Osteoblast (primary cell): ENCODE results near the gene C21orf58. TPM values are rescaled to one million over a fixed set of nuclear protein-coding genes. Genes with fewer than 3 reads are reported as not detected.

Experiments
- DNase-seq: peaks from one replicate; pipeline ENCODE4 v3.0.0; 2011; ENCODE audit warnings: low spot score, mixed read lengths; ENCODE audit not compliant: insufficient read length; ENCODE audit errors: missing footprints
- H2AFZ ChIP-seq: 2 replicates; pipeline ENCODE4 v1.6.0; 2011; ENCODE audit warnings: mild to moderate bottlenecking, low read length
- H3K27ac ChIP-seq: 2 replicates; pipeline ENCODE4 v1.5.1; 2011; ENCODE audit warnings: mild to moderate bottlenecking, low read depth, low read length, moderate library complexity
- H3K27me3 ChIP-seq: 2 replicates; pipeline ENCODE4 v1.6.0; 2012; ENCODE audit warnings: mild to moderate bottlenecking, control low read depth, inconsistent platforms, low read length, moderate library complexity; ENCODE audit not compliant: insufficient read depth
- H3K36me3 ChIP-seq: 2 replicates; pipeline ENCODE4 v1.5.1; 2011; ENCODE audit warnings: mild to moderate bottlenecking, low read length, control low read depth, moderate library complexity; ENCODE audit not compliant: insufficient read depth
- H3K4me1 ChIP-seq: 2 replicates; pipeline ENCODE4 v1.5.1; 2011; ENCODE audit warnings: mild to moderate bottlenecking, low read length, control low read depth, moderate library complexity; ENCODE audit not compliant: insufficient read depth
- H3K4me2 ChIP-seq: 2 replicates; pipeline ENCODE4 v1.6.0; 2011; ENCODE audit warnings: mild to moderate bottlenecking, low read length; ENCODE audit not compliant: insufficient read depth
- H3K4me3 ChIP-seq: fragments of 200-600 bp; sonication (generic); 3 replicates; pipeline ENCODE4 v1.5.1; 2012; ENCODE audit warnings: mild to moderate bottlenecking, low read length, inconsistent platforms; ENCODE audit not compliant: insufficient read depth
- H3K79me2 ChIP-seq: 2 replicates; pipeline ENCODE4 v1.6.0; 2012; ENCODE audit warnings: mild to moderate bottlenecking, low read length, control low read depth, inconsistent platforms; ENCODE audit not compliant: insufficient read depth
- H3K9me3 ChIP-seq: 2 replicates; pipeline ENCODE4 v1.5.1; 2011; ENCODE audit warnings: low read depth, low read length, control low read depth
- H4K20me1 ChIP-seq: 2 replicates; pipeline ENCODE4 v1.6.0; 2012; ENCODE audit warnings: mild to moderate bottlenecking, low read length, control low read depth; ENCODE audit not compliant: insufficient read depth
- total RNA-seq: library from RNA; depleted of rRNA; stranded (reverse); fragments of >200 nt; gene quantifications from 2 replicates; pipeline ENCODE4 v1.2.3, GENCODE V29; 2012
- TF ChIP-seq, protein P1 (sequence below): IDR thresholded peaks from 2 replicates; pipeline ENCODE4 v1.5.1; 2011; ENCODE audit warnings: mild to moderate bottlenecking, low read depth, low read length, moderate library complexity; ENCODE audit errors: extremely low read depth

C21orf58 gene
- total RNA-seq, 1 donor = 2.2 TPM

DNA sequence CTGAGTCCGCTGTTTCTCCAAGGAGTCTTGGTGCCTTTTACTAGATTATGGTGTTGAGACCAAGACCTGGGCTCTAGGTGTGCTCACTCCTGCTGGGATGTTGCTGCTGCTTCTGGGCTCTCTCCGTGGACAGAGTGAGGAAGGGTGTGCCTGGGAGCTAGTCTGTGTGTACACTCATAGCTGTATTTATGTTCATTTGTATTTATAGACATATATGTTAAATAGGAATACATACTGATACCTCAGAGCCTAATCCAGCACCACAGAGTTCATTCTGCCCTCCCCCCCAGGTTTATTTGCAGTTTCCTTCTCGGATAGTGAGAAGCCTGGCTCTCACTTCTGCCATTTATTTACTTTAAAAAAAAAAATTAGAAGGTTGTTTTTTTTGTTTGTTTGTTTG is 12.9 kb upstream of the C21orf58 start:
- peaks cover 41% of the 10 kb centered on the region for H3K79me2 ChIP-seq
- no peaks in the 10 kb centered on the region for H3K9me3 ChIP-seq
- peak; percentile 59 for DNase-seq
- H3K36me3 ChIP-seq = peaks cover 48% of the 10 kb centered on the region
- H3K4me2 ChIP-seq = no peak overlapping the region
- H3K27ac ChIP-seq = no peak overlapping the region
- TF ChIP-seq, protein P1, sequence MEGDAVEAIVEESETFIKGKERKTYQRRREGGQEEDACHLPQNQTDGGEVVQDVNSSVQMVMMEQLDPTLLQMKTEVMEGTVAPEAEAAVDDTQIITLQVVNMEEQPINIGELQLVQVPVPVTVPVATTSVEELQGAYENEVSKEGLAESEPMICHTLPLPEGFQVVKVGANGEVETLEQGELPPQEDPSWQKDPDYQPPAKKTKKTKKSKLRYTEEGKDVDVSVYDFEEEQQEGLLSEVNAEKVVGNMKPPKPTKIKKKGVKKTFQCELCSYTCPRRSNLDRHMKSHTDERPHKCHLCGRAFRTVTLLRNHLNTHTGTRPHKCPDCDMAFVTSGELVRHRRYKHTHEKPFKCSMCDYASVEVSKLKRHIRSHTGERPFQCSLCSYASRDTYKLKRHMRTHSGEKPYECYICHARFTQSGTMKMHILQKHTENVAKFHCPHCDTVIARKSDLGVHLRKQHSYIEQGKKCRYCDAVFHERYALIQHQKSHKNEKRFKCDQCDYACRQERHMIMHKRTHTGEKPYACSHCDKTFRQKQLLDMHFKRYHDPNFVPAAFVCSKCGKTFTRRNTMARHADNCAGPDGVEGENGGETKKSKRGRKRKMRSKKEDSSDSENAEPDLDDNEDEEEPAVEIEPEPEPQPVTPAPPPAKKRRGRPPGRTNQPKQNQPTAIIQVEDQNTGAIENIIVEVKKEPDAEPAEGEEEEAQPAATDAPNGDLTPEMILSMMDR = no peak
- peaks cover 14% of the 10 kb centered on the region for H3K4me1 ChIP-seq
- peaks cover 7% of the 10 kb centered on the region for H4K20me1 ChIP-seq
- no peaks in the 10 kb centered on the region for H3K27me3 ChIP-seq
- H3K4me3 ChIP-seq = no peak overlapping the region
- no peak overlapping the region for H2AFZ ChIP-seq

DNA sequence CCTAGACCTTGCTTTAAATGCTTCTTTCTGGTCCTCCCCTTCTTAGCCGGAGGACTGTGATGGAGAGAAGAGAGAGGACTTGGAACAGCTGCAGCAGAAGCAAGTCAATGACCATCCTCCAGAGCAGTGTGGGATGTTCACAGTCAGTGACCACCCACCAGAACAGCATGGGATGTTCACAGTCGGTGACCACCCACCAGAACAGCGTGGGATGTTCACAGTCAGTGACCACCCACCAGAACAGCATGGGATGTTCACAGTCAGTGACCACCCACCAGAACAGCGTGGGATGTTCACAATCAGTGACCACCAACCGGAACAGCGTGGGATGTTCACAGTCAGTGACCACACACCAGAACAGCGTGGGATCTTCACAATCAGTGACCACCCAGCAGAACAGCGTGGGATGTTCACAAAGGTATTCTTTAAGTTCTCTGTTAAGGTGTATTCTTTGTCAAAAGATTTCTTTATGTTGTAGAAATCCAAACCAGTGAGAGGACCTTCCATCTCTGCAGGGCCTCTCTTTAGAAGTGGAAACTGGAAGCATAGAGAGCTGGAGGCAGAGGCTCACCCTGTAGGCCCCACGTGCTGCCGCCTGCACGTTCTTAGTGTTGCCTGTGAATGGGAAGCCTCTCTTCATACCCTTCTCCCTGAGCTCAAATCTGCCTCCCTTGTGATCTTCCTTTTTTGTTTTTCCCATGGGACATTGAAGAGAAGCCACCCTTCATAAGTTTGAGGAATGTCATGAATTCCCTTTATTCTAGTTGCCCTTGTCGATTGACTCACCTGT is 10.9 kb upstream of the C21orf58 start:
- Histone ChIP-seq H3K79me2 (peaks cover 47% of the 10 kb centered on the region), H3K36me3 (peaks cover 52% of the 10 kb centered on the region), H3K9me3 (no peaks in the 10 kb centered on the region), H3K27me3 (no peaks in the 10 kb centered on the region), H2AFZ (no peak overlapping the region), H3K4me3 (no peak overlapping the region), H3K27ac (no peak overlapping the region), H3K4me2 (no peak overlapping the region), H3K4me1 (peaks cover 14% of the 10 kb centered on the region), H4K20me1 (peaks cover 7% of the 10 kb centered on the region)
- DNase-seq = peak; percentile 13
- TF ChIP-seq, protein P1 = no peak

DNA sequence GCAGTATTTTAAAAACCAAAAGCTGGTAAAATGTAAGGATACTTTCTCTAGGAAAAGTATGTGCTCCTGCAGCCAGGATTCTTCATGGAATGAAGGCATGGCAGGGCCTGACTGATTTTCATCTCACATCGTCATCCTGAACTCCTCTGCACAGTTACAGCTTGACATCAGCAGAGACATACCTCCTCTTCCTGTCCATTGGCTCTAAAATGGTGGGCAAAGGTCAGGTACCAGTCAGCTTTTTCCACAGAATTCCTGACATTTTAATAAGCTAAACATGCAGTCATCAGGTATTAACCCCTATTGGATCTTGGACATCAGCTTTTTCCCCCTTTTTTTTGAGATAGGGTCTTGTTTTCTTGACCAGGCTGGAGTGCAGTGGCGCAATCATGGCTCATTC is 6.1 kb upstream of the C21orf58 start:
- Histone ChIP-seq H3K27ac (no peak overlapping the region), H3K4me1 (peaks cover 22% of the 10 kb centered on the region), H3K4me3 (no peak overlapping the region), H3K9me3 (no peaks in the 10 kb centered on the region), H3K36me3 (peaks cover 31% of the 10 kb centered on the region), H2AFZ (no peak overlapping the region), H3K27me3 (no peaks in the 10 kb centered on the region), H3K79me2 (peaks cover 67% of the 10 kb centered on the region), H4K20me1 (peaks cover 3% of the 10 kb centered on the region), H3K4me2 (no peak overlapping the region)
- DNase-seq = peak; percentile 53
- TF ChIP-seq, protein P1 = no peak

DNA sequence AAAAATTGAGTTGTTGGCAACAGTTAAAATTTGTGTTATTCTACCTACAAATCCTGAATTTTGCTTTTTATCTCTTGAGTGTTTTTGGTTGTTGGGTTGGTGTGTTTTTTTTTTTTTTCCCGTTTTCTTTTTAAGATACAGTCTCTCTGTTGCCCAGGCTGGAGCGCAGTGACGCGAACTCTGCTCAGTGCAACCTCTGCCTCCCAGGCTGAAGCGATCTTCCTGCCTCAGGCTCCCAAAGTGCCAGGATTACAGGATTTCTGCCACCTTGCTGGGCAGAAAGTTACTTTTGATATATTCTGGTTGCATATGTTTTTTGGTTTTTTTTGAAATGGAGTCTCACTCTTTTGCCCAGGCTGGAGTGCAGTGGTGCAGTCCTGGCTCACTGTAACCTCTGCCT is 4.5 kb upstream of the C21orf58 start:
- Histone ChIP-seq H3K27me3 (no peaks in the 10 kb centered on the region), H3K36me3 (peaks cover 23% of the 10 kb centered on the region), H3K27ac (no peak overlapping the region), H3K9me3 (no peaks in the 10 kb centered on the region), H3K4me1 (peaks cover 21% of the 10 kb centered on the region), H3K4me3 (no peak overlapping the region), H3K79me2 (peaks cover 59% of the 10 kb centered on the region), H3K4me2 (no peak overlapping the region), H2AFZ (no peak overlapping the region), H4K20me1 (no peaks in the 10 kb centered on the region)
- TF ChIP-seq, protein P1 = no peak
- DNase-seq = no peak
